Heart left ventricle (tissue), 13 donors: ENCODE data around the gene AP4E1.

Source experiments
- CTCF ChIP-seq, 12 donors: fragments of 200-600 bp; sonication (generic) in 4 of 12; IDR thresholded peaks; one replicate each; pipeline versions ENCODE4 v1.5.0 to v1.8.0; 2018 to 2022; ENCODE audit warnings: antibody characterized with exemption in 12 of 12, mild to moderate bottlenecking in 5 of 12
- POLR2A ChIP-seq, 2 donors: fragments of 450-650 bp; IDR thresholded peaks; one replicate each; pipeline ENCODE4 v1.6.1; 2017; ENCODE audit warnings: antibody characterized with exemption in 2 of 2, mild to moderate bottlenecking in 2 of 2, moderate library complexity in 2 of 2
- donor health status: ischemic (EF 13 %, LVEDD 7.1; RV severe dilation, severe dysfunction).
- donor health status: DM: no; HTN: yes; CAD: no.
- donor health status: DM: no; HTN: no; CAD: no.
- donor health status: ischemic (EF 25% LVEDD 6.9; RV normal size, moderate dysfunction).
- donor health status: ischemic (EF 25% LVEDD 5.7; RV mildly dilated, moderate dysfunction).
- donor health status: ischemic (EF 35%, LVEDD 5.7; RV mildly dilated, moderate dysfunction).
- donor health status: nonischemic (EF 11% LVEDD 7.7; RV severe dilation, severe dysfunction).
- donor health status: DM: yes; HTN: yes; CAD: no.
- donor health status: PGD.
- donor health status: ischemic (EF 29% LVEDD 5.4; RV normal size, mild dysfunction).
- donor health status: nonischemic (EF 23%, LVEDD 6.1; RV moderate dilation, normal function).

- TF ChIP-seq CTCF (IDR thresholded peaks at IDR 0.05) (no peak), POLR2A (IDR thresholded peaks at IDR 0.05) (no peak)
Observed at GRCh38 chr15:50925281-50925680, 16.8 kb downstream of the AP4E1 start.
